Body of pancreas (tissue), 4 donors: ENCODE data around the gene MSL1. TPM values are rescaled to one million over a fixed set of nuclear protein-coding genes. Genes with fewer than 3 reads are reported as not detected.

Experiments used
- ATAC-seq: fragments of 150-250 bp; one replicate; pipeline ENCODE4 v1.9.1; 2016
- DNase-seq, 4 donors: peaks; one replicate each; pipeline ENCODE4 v3.0.0-alpha.2; 2019
- H3K27ac ChIP-seq, 4 donors: fragments of 200-600 bp; sonication (generic); 1 replicate in 3 of 4; 2 replicates in 1 of 4; pipeline versions ENCODE4 v1.5.1 to v1.6.1; 2016 to 2019; ENCODE audit warnings: mild to moderate bottlenecking in 1 of 4, mixed read lengths in 1 of 4, moderate library complexity in 1 of 4
- H3K27me3 ChIP-seq, 2 donors: fragments of 200-600 bp; sonication (generic); one replicate each; pipeline ENCODE4 v1.6.0; 2016; ENCODE audit warnings: mild to moderate bottlenecking in 1 of 2
- H3K36me3 ChIP-seq, 2 donors: fragments of 200-600 bp; sonication (generic); replicated peaks in 1 of 2; 2 replicates each; pipeline ENCODE4 v1.5.1; 2016; ENCODE audit warnings: low read depth in 2 of 2; ENCODE audit not compliant: insufficient read depth in 1 of 2
- H3K4me1 ChIP-seq: fragments of 200-600 bp; sonication (generic); one replicate; pipeline ENCODE4 v1.6.0; 2016
- H3K4me3 ChIP-seq, 2 donors: fragments of 200-600 bp; sonication (generic); 1 replicate in 1 of 2; 2 replicates in 1 of 2; pipeline ENCODE4 v1.5.1; 2016 to 2019
- H3K9me3 ChIP-seq, 3 donors: fragments of 200-600 bp; sonication (generic); 1 replicate in 2 of 3; 2 replicates in 1 of 3; pipeline ENCODE4 v1.5.1; 2016
- CTCF ChIP-seq, 7 experiments: fragments of 450-650 bp in 4 of 7; fragments of 200-600 bp in 3 of 7; sonication (generic) in 3 of 7; IDR thresholded peaks; one replicate each; pipeline ENCODE4 v1.5.1; 2016 to 2019; ENCODE audit warnings: antibody characterized with exemption in 7 of 7
- POLR2A ChIP-seq, 3 donors: fragments of 450-650 bp; IDR thresholded peaks; one replicate each; pipeline ENCODE4 v1.6.1; 2016; ENCODE audit warnings: antibody characterized with exemption in 3 of 3, mild to moderate bottlenecking in 2 of 3
- WGBS, 2 donors: methylation state at CpG; one replicate each; pipeline ENCODE4 v1.1.5; 2017; 5-methylcytosine and 5-hydroxymethylcytosine counted together
- intact Hi-C: fragments of 100-400 bp; cut with DNase I; formaldehyde crosslinking; loops from one replicate; pipeline ENCODE4 v1.15.1; 2023
- total RNA-seq, 2 donors: library from RNA; depleted of rRNA; stranded (reverse); fragments of >200 nt; gene quantifications; one replicate each; pipeline ENCODE4 v1.1.0, GENCODE V29; 2016

The MSL1 gene
- total RNA-seq, 2 donors from 2014 or later, result 75.5 to 157 TPM

GRCh38 chr17:40129498-40129897 is 7.7 kb downstream of the MSL1 start:
- no peak for ATAC-seq
- no peaks in the 10 kb centered on the region for H3K27me3 ChIP-seq
- peaks cover 0 to 19% of the 10 kb centered on the region in 2 donors for H3K36me3 ChIP-seq
- peaks cover 4% of the 10 kb centered on the region for H3K4me1 ChIP-seq
- H3K9me3 ChIP-seq, result no peaks in the 10 kb centered on the region
- intact Hi-C loops, result loop anchor here (10.0 kb wide), 1 partner anchor 45 kb away; the partner anchor contains the start of gene RAPGEFL1
- DNase-seq, result no peak
- no peak overlapping the region for H3K27ac ChIP-seq
- H3K4me3 ChIP-seq, result no peak overlapping the region
- WGBS, 2 donors, result 55 to 86% methylated on average over 5 of the region's 5 CpGs
- TF ChIP-seq POLR2A (IDR thresholded peaks at IDR 0.05) (no peak), CTCF (IDR thresholded peaks at IDR 0.05) (no peak)

- WGBS, 2 donors, result 70 to 88% methylated on average over 7 of the region's 7 CpGs
- Histone ChIP-seq H3K4me1 (no peaks in the 10 kb centered on the region), H3K27me3 (no peaks in the 10 kb centered on the region), H3K27ac (peak overlapping the region in 2 of 4 donors; percentile 20 to 36), H3K9me3 (no peaks in the 10 kb centered on the region), H3K4me3 (no peak overlapping the region), H3K36me3 (peaks cover 0 to 21% of the 10 kb centered on the region in 2 donors)
- intact Hi-C loops, result no loop called here
- TF ChIP-seq CTCF (IDR thresholded peaks at IDR 0.05) (no peak), POLR2A (IDR thresholded peaks at IDR 0.05) (no peak)
- DNase-seq, result peak in 1 of 4 donors; percentile 74
- no peak for ATAC-seq
Measured at GRCh38 chr17:40130352-40131042, 8.7 kb downstream of the MSL1 start.

- intact Hi-C loops, result no loop called here
- no peak overlapping the region for H3K4me3 ChIP-seq
- H3K27ac ChIP-seq, result peak overlapping the region in 1 of 4 donors; percentile 4
- peaks cover 0 to 21% of the 10 kb centered on the region in 2 donors for H3K36me3 ChIP-seq
- H3K27me3 ChIP-seq, result no peaks in the 10 kb centered on the region
- no peak for ATAC-seq
- no peak for TF ChIP-seq CTCF (IDR thresholded peaks at IDR 0.05)
- no peak for TF ChIP-seq POLR2A (IDR thresholded peaks at IDR 0.05)
- DNase-seq, result no peak
- H3K9me3 ChIP-seq, result no peaks in the 10 kb centered on the region
- 39 to 41% methylated on average over 7 of the region's 7 CpGs for WGBS, 2 donors
- peaks cover 13% of the 10 kb centered on the region for H3K4me1 ChIP-seq
Measured at GRCh38 chr17:40134184-40134583, 12.4 kb downstream of the MSL1 start.

GRCh38 chr17:40135817-40136216 is 14.0 kb downstream of the MSL1 start:
- no peaks in the 10 kb centered on the region for H3K9me3 ChIP-seq
- ATAC-seq (no peak), DNase-seq (no peak)
- peaks cover 0 to 15% of the 10 kb centered on the region in 2 donors for H3K36me3 ChIP-seq
- intact Hi-C loops, result no loop called here
- H3K4me3 ChIP-seq, result no peak overlapping the region
- WGBS, 2 donors, result 91 to 92% methylated on average over 3 of the region's 3 CpGs
- H3K4me1 ChIP-seq, result peaks cover 17% of the 10 kb centered on the region
- no peaks in the 10 kb centered on the region for H3K27me3 ChIP-seq
- no peak overlapping the region for H3K27ac ChIP-seq
- TF ChIP-seq CTCF (IDR thresholded peaks at IDR 0.05) (no peak), POLR2A (IDR thresholded peaks at IDR 0.05) (no peak)
